ENCODE results near the gene TAF6.
"Not testable (repeated sequence)": the region's sequence is repeated elsewhere in the genome, so short reads cannot be mapped to it uniquely, and the experiment has no call there.

The TAF6 gene

GRCh38 chr7:100130608-100131453, 11.7 kb upstream of the TAF6 start:
- peak; percentile 89 to 95 (median 95) for TF ChIP-seq CTCF (IDR thresholded peaks at IDR 0.05; ENCODE audit: unreplicated experiment in 3 of 3)
- Mint-ChIP-seq H3K4me1 (peaks cover 17% of the 10 kb centered on the region), H3K27me3 (ENCODE audit: low read depth) (peaks cover 3% of the 10 kb centered on the region), H3K9me3 (no peaks in the 10 kb centered on the region), H3K27ac (no peak overlapping the region), H3K36me3 (ENCODE audit: low read depth) (no peaks in the 10 kb centered on the region), H3K4me3 (peak overlapping the region; percentile 24 to 32 (median 29))

DNA sequence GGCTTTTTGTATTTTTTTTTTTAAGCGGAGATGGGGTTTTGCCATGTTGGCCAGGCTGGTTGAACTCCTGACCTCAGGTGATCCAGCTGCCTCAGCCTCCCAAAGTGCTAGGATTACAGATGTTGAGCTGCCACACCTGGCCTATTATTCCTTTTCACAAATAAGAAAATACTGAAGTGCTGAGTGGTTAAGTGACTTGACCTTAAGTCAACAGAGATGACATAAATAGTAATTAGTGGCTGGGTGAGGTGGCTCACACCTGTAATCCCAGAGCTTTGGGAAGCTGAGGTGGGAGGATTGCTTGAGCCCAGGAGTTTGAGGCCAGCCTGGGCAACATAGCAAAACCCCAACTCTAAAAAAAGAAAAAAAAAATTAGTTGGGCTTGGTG, 11.1 kb upstream of the TAF6 start:
- H3K27ac Mint-ChIP-seq; H3K27me3 Mint-ChIP-seq (ENCODE audit: low read depth); H3K36me3 Mint-ChIP-seq (ENCODE audit: low read depth); H3K4me3 Mint-ChIP-seq; H3K9me3 Mint-ChIP-seq: not testable (repeated sequence)
- H3K4me1 Mint-ChIP-seq, result peaks cover 17% of the 10 kb centered on the region

DNA sequence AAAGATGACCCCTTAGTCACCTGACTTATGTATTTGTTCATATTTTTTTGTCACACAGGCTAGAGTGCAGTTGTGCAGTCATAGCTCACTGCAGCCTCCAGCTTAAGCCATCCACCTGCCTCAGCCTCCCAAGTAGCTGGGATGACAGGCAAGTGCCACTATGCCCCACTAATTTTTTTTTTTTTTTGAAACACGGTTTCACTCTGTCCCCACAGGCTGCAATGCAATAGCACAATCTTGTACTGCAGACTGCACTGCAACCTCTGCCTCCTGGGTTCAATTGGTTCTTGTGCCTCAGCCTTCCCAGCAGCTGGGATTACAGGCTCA, 9.4 kb upstream of the TAF6 start:
- H3K4me1 Mint-ChIP-seq, result peaks cover 17% of the 10 kb centered on the region
- peaks cover 6% of the 10 kb centered on the region for H3K36me3 Mint-ChIP-seq (ENCODE audit: low read depth)
- no peak for TF ChIP-seq CTCF (IDR thresholded peaks at IDR 0.05; ENCODE audit: unreplicated experiment in 3 of 3)

GRCh38 chr7:100127866-100128636, 8.9 kb upstream of the TAF6 start:
- Mint-ChIP-seq H3K4me1 (peaks cover 17% of the 10 kb centered on the region), H3K36me3 (ENCODE audit: low read depth) (peaks cover 6% of the 10 kb centered on the region), H3K9me3 (no peaks in the 10 kb centered on the region), H3K27me3 (ENCODE audit: low read depth) (no peaks in the 10 kb centered on the region), H3K27ac (peak overlapping the region; percentile 80 to 92 (median 88)), H3K4me3 (peak overlapping the region; percentile 85 to 97 (median 87))
- no peak for TF ChIP-seq CTCF (IDR thresholded peaks at IDR 0.05; ENCODE audit: unreplicated experiment in 3 of 3)

More for the DNA sequence above, 9.4 kb upstream of the TAF6 start:
- Mint-ChIP-seq H3K27ac (peak overlapping the region; percentile 80 to 92 (median 88)), H3K4me3 (peak overlapping the region; percentile 85 to 97 (median 87)), H3K9me3 (no peaks in the 10 kb centered on the region), H3K27me3 (ENCODE audit: low read depth) (no peaks in the 10 kb centered on the region)

- Mint-ChIP-seq H3K27ac (peak within 1 kb of the TSS; percentile 100), H3K27me3 (ENCODE audit: low read depth) (no peaks in the 10 kb centered on the region), H3K36me3 (ENCODE audit: low read depth) (peaks cover 10% of the 10 kb centered on the region), H3K9me3 (no peaks in the 10 kb centered on the region), H3K4me3 (peak within 1 kb of the TSS; percentile 97 to 99 (median 97)), H3K4me1 (peaks cover 12% of the 10 kb centered on the region)
- no peak for TF ChIP-seq CTCF (IDR thresholded peaks at IDR 0.05; ENCODE audit: unreplicated experiment in 3 of 3)
These were observed 8.0 kb upstream of the TAF6 start, which contains the start of gene MBLAC1 for GRCh38 chr7:100126931-100127865. MBLAC1 (plus strand) TSS chr7:100126967; CDS start chr7:100127396, 429 bp downstream.
